HepG2 (cell line): ENCODE results near the gene GCNT2. TPM values are rescaled to one million over a fixed set of nuclear protein-coding genes. Genes with fewer than 3 reads are reported as not detected.

Experiments used
- ATAC-seq: fragments of 200-7000 bp; cut with Tn5 transposase; 3 replicates; pipeline ENCODE4 v1.9.1; 2020; ENCODE audit warnings: mild to moderate bottlenecking, moderate library complexity
- BruUV-seq: library from RNA; stranded (reverse); fragments of 400-500 nt; replicated peaks from 2 replicates; lab custom pipeline; 2021; lab: Mats Ljungman, UMichigan
- CTCF ChIA-PET: fragments of 300-600 bp; formaldehyde crosslinking; extraction: SDS; loops from one replicate; lab custom pipeline; 2021; ENCODE audit warnings: low total read pairs, inconsistent platforms, low intra/inter-chr PET ratio; lab: Yijun Ruan, JAX
- POLR2A ChIA-PET: fragments of 350-600 bp; sonication (Branson Sonifier 250); formaldehyde crosslinking; loops from one replicate; lab custom pipeline; 2020; ENCODE audit warnings: antibody characterized with exemption, inconsistent platforms; lab: Yijun Ruan, JAX
- DNase-seq: peaks from one replicate; pipeline ENCODE4 v3.0.0-alpha.2; 2015; ENCODE audit warnings: low spot score
- FAIRE-seq: peaks from 3 replicates; lab custom pipeline; 2011; peaks lifted over from hg19 to GRCh38; lab: Jason Lieb, UNC
- H2AFZ ChIP-seq: one replicate; pipeline ENCODE4 v1.6.1; 2011; ENCODE audit warnings: low read length, inconsistent platforms
- H3K27ac ChIP-seq: fragments of 300-600 bp; 3 replicates; pipeline ENCODE4 v1.8.0; 2011; ENCODE audit warnings: mixed run types, mild to moderate bottlenecking, mixed read lengths, low read length, inconsistent platforms; ENCODE audit not compliant: insufficient read depth; ENCODE audit errors: extremely low read length
- H3K27me3 ChIP-seq, 2 experiments: fragments of 200-600 bp in 1 of 2; 2 replicates in 1 of 2; 3 replicates in 1 of 2; pipeline versions ENCODE4 v1.6.0 to v1.8.0; 2011; ENCODE audit warnings: low read length in 2 of 2, mild to moderate bottlenecking in 2 of 2, moderate library complexity in 2 of 2, inconsistent platforms in 1 of 2; ENCODE audit not compliant: insufficient read depth in 2 of 2, control insufficient read depth in 1 of 2
- H3K36me3 ChIP-seq, 2 experiments: fragments of 200-600 bp in 1 of 2; replicated peaks in 1 of 2; 2 replicates in 1 of 2; 3 replicates in 1 of 2; pipeline versions ENCODE4 v1.5.1 to v1.8.0; 2011; ENCODE audit warnings: low read length in 2 of 2, inconsistent platforms in 1 of 2; ENCODE audit not compliant: insufficient read depth in 2 of 2, control insufficient read depth in 1 of 2
- H3K4me1 ChIP-seq: 2 replicates; pipeline ENCODE4 v1.5.1; 2012; ENCODE audit warnings: low read length, inconsistent platforms; ENCODE audit not compliant: insufficient read depth
- H3K4me2 ChIP-seq: 2 replicates; pipeline ENCODE4 v1.6.0; 2011; ENCODE audit warnings: low read depth, low read length, inconsistent platforms
- H3K4me3 ChIP-seq, 3 experiments: fragments of 200-600 bp in 1 of 3; sonication (generic), shearing (Covaris generic) in 1 of 3; replicated peaks in 1 of 3; 2 replicates each; pipeline ENCODE4 v1.5.1; 2011 to 2016; ENCODE audit warnings: low read length in 3 of 3, inconsistent platforms in 2 of 3, low read depth in 2 of 3, mild to moderate bottlenecking in 2 of 3, control low read depth in 1 of 3, mixed read lengths in 1 of 3; ENCODE audit not compliant: insufficient read depth in 1 of 3
- H3K79me2 ChIP-seq: one replicate; pipeline ENCODE4 v1.6.1; 2011; ENCODE audit warnings: low read length, inconsistent platforms; ENCODE audit not compliant: insufficient read depth
- H3K9ac ChIP-seq: 2 replicates; pipeline ENCODE4 v1.6.0; 2011; ENCODE audit warnings: mild to moderate bottlenecking, low read depth, low read length, inconsistent platforms; ENCODE audit not compliant: insufficient read depth
- H3K9me3 ChIP-seq: 2 replicates; pipeline ENCODE4 v1.5.1; 2012; ENCODE audit warnings: mild to moderate bottlenecking, low read length
- H4K20me1 ChIP-seq: 2 replicates; pipeline ENCODE4 v1.6.0; 2011; ENCODE audit warnings: inconsistent platforms, mild to moderate bottlenecking, low read length, moderate library complexity; ENCODE audit not compliant: insufficient read depth
- CEBPB ChIP-seq: IDR thresholded peaks from 2 replicates; pipeline ENCODE4 v1.6.1; 2011; ENCODE audit warnings: low read depth, low read length, improper control_type of control experiment, borderline replicate concordance
- DNMT1 ChIP-seq: sonication (generic); formaldehyde crosslinking; IDR thresholded peaks from 2 replicates; pipeline ENCODE4 v1.5.1; 2020; ENCODE audit warnings: mild to moderate bottlenecking, missing genetic modification reagents
- FOXC1 ChIP-seq: sonication (generic); formaldehyde crosslinking; IDR thresholded peaks from 2 replicates; pipeline ENCODE4 v1.8.0; 2022; ENCODE audit warnings: mild to moderate bottlenecking, missing genetic modification reagents, borderline replicate concordance
- FOXJ3 ChIP-seq: sonication (generic); formaldehyde crosslinking; IDR thresholded peaks from 2 replicates; pipeline ENCODE4 v1.4.0; 2020; ENCODE audit warnings: missing genetic modification reagents, mild to moderate bottlenecking, borderline replicate concordance
- GPN1 ChIP-seq: sonication (generic); formaldehyde crosslinking; IDR thresholded peaks from 2 replicates; pipeline ENCODE4 v1.5.1; 2020; ENCODE audit warnings: missing genetic modification reagents, borderline replicate concordance
- GTF2F1 ChIP-seq: fragments of 150-350 bp; IDR thresholded peaks from 2 replicates; pipeline ENCODE4 v1.6.1; 2014; ENCODE audit warnings: low read length
- KDM5B ChIP-seq: sonication (generic); formaldehyde crosslinking; IDR thresholded peaks from 2 replicates; pipeline ENCODE4 v1.4.0; 2020; ENCODE audit warnings: missing genetic modification reagents, mild to moderate bottlenecking, borderline replicate concordance
- NFE2L1 ChIP-seq: sonication (generic); formaldehyde crosslinking; IDR thresholded peaks from 2 replicates; pipeline ENCODE4 v1.4.0; 2020; ENCODE audit warnings: missing genetic modification reagents, mild to moderate bottlenecking, borderline replicate concordance
- RAD21 ChIP-seq: fragments of 450-650 bp; formaldehyde crosslinking; IDR thresholded peaks from 2 replicates; pipeline ENCODE4 v1.5.0; 2020; ENCODE audit warnings: mild to moderate bottlenecking
- RFX1 ChIP-seq: fragments of 450-650 bp; IDR thresholded peaks from 2 replicates; pipeline ENCODE4 v1.6.1; 2017
- SRF ChIP-seq: IDR thresholded peaks from 2 replicates; pipeline ENCODE4 v1.6.1; 2011; ENCODE audit warnings: mild to moderate bottlenecking, low read depth, low read length, moderate library complexity
- TBX2 ChIP-seq: sonication (generic); formaldehyde crosslinking; IDR thresholded peaks from 2 replicates; pipeline ENCODE4 v1.5.0; 2020; ENCODE audit warnings: missing genetic modification reagents, mild to moderate bottlenecking, borderline replicate concordance
- TRIM24 ChIP-seq: sonication (generic); formaldehyde crosslinking; IDR thresholded peaks from 2 replicates; pipeline ENCODE4 v1.8.0; 2022; ENCODE audit warnings: mild to moderate bottlenecking, missing genetic modification reagents
- ZC3H13 ChIP-seq: sonication (generic); formaldehyde crosslinking; IDR thresholded peaks from 2 replicates; pipeline ENCODE4 v1.8.1; 2023; ENCODE audit warnings: mild to moderate bottlenecking, missing genetic modification reagents, moderate library complexity
- ZNF138 ChIP-seq: sonication (generic); formaldehyde crosslinking; IDR thresholded peaks from 2 replicates; pipeline ENCODE4 v1.5.0; 2020; ENCODE audit warnings: mild to moderate bottlenecking, low read depth, missing genetic modification reagents
- ZNF468 ChIP-seq: sonication (generic); formaldehyde crosslinking; IDR thresholded peaks from 2 replicates; pipeline ENCODE4 v1.8.0; 2022; ENCODE audit warnings: mild to moderate bottlenecking, moderate library complexity, missing genetic modification reagents
- ZNF569 ChIP-seq: sonication (generic); formaldehyde crosslinking; IDR thresholded peaks from 2 replicates; pipeline ENCODE4 v1.5.0; 2020; ENCODE audit warnings: mild to moderate bottlenecking, missing genetic modification reagents, moderate library complexity, borderline replicate concordance
- ZNF713 ChIP-seq: sonication (generic); formaldehyde crosslinking; IDR thresholded peaks from 2 replicates; pipeline ENCODE4 v1.4.0; 2020; ENCODE audit warnings: mild to moderate bottlenecking, missing genetic modification reagents
- WGBS: methylation state at CpG from one replicate; pipeline ENCODE4 v1.1.6; 2017; ENCODE audit warnings: low lambda C conversion rate; 5-methylcytosine and 5-hydroxymethylcytosine counted together
- in situ Hi-C: cut with HindIII; loops from 2 replicates; pipeline ENCODE4 v1.10.0; 2017; ENCODE audit warnings: low pct_unique_long_range_greater_than_20kb; ENCODE audit not compliant: extremely low pct_ligation_motif_present
- intact Hi-C: fragments of 100-400 bp; cut with micrococcal nuclease; formaldehyde crosslinking; loops from one replicate; pipeline ENCODE4 v1.10.0; 2022; ENCODE audit not compliant: unreplicated experiment
- polyA plus RNA-seq, 8 experiments: library from polyadenylated mRNA; depleted of rRNA in 3 of 8; stranded (reverse) in 7 of 8; unstranded in 1 of 8; fragments of >200 nt; fragmentation: Illumina TruSeq in 4 of 8; extraction: Trizol in 4 of 8; gene quantifications; 2 replicates each; pipeline versions ENCODE4 v1.2.1 to v1.2.3, GENCODE V29; 2011 to 2016; ENCODE audit warnings: low read depth in 4 of 8, missing spikeins in 1 of 8, mixed read lengths in 1 of 8; ENCODE audit not compliant: insufficient read depth in 1 of 8
- total RNA-seq, 5 experiments: library from RNA; depleted of rRNA; stranded (reverse); fragments of >200 nt; fragmentation: Illumina TruSeq; extraction: Trizol; gene quantifications; 2 replicates each; pipeline ENCODE4 v1.2.3, GENCODE V29; 2016; ENCODE audit warnings: low read depth in 1 of 5
- TF ChIP-seq, protein P1 (sequence below): sonication (generic); formaldehyde crosslinking; IDR thresholded peaks from 2 replicates; pipeline ENCODE4 v1.4.0; 2020; ENCODE audit warnings: missing genetic modification reagents, borderline replicate concordance

Gene GCNT2
- total and polyA plus RNA-seq, 2 of the 13 experiments (the other 11 are each of a cell fraction or from before 2014, with no cell fraction given): 11.8 to 31.9 TPM

DNA sequence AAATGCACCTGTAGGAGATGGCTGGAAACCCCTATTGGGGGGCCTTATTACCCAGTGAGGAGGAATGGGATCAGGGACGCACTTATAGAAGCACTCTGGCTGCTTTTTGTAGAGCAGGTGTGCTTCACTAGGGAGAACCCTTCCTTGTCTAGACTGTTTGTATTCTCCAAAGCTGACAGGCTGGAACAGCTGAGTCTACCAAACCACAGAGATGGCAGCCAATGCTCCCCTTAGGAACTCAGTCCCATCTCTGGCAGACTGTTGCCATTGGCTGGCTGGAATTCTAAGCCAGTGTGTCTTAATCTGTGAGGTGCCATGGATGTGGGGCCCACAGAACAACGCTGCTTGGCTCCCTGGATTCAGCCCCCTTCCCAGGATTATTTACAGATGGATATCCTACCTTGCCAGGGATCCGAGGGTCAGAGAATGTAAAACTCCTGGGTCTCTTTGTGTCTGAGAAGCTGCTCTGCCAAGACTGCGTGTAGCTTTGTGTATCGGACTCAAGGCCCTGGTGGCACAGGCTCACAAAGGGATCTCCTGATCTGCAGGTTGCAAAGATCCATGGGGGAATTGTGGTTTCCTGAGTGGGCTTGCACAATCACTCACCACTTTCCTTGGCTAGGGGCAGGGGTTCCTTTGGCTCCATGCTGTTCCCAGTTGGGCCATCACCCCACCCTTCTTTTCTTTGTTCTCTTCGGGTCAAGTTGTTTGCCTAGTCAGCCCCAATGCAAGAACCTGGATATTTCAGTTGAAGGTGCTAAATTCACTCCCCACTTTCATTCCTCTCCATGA is 147.2 kb downstream of the GCNT2 start:
- H3K9me3 ChIP-seq: no peaks in the 10 kb centered on the region
- H3K9ac ChIP-seq: no peak overlapping the region
- no peaks in the 10 kb centered on the region for H3K36me3 ChIP-seq
- DNase-seq (no peak), ATAC-seq (no peak), FAIRE-seq (no peak)
- no peak overlapping the region for H3K27ac ChIP-seq
- ChIA-PET POLR2A (no interaction called here), CTCF (no interaction called here)
- H3K79me2 ChIP-seq: no peaks in the 10 kb centered on the region
- H4K20me1 ChIP-seq: no peaks in the 10 kb centered on the region
- peaks cover 0 to 15% of the 10 kb centered on the region in 2 experiments; a peak in 3 of 5 replicates for H3K27me3 ChIP-seq
- H3K4me3 ChIP-seq: no peak overlapping the region
- no peak overlapping the region for H2AFZ ChIP-seq
- no peaks in the 10 kb centered on the region for H3K4me1 ChIP-seq
- 25% methylated on average over 6 of the region's 6 CpGs for WGBS
- intact Hi-C loops (no loop called here), in situ Hi-C loops (no loop called here)
- TF ChIP-seq CEBPB: 0 out of 2 replicates have a peak, but pooled peaks have one; percentile 9
- TF ChIP-seq GTF2F1: no peak
- TF ChIP-seq ZNF569 (CRISPR knock-in tag): no peak
- no peak for TF ChIP-seq NFE2L1 (CRISPR knock-in tag)
- TF ChIP-seq FOXC1: no peak
- TF ChIP-seq ZNF138: no peak
- H3K4me2 ChIP-seq: no peak overlapping the region
- no TSS peak for BruUV-seq

DNA sequence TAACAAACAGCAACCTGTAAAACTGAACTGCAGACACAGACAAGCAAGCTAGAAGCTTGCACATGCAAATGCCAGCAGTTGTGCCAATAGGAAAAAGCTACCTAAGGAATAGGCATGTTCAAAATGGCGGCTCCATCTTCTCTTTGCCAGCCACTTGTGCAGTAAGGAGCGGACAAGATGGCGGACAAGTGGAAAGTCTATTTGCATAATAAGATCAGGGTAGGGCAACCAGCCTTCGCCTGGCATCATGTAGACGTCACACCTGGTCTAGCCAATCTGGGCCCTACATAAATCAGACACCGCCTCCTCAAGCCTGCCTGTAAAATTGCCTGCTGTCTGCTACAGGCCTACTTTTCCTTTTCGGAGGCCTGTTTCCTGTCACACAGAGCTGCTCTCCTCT is 155.3 kb downstream of the GCNT2 start:
- POLR2A ChIA-PET: no interaction called here
- H3K9ac ChIP-seq: no peak overlapping the region
- no peaks in the 10 kb centered on the region for H3K4me1 ChIP-seq
- no peak overlapping the region for H2AFZ ChIP-seq
- no peaks in the 10 kb centered on the region for H3K79me2 ChIP-seq
- DNase-seq (no peak), ATAC-seq (no peak), FAIRE-seq (no peak)
- H3K27ac ChIP-seq: no peak overlapping the region
- no peak overlapping the region for H3K4me3 ChIP-seq
- H3K27me3 ChIP-seq: no peaks in the 10 kb centered on the region; a peak in 1 of 5 replicates
- no peaks in the 10 kb centered on the region for H4K20me1 ChIP-seq
- no peaks in the 10 kb centered on the region for H3K9me3 ChIP-seq
- in situ Hi-C loops (no loop called here), intact Hi-C loops (no loop called here)
- 73% methylated on average over 7 of the region's 7 CpGs for WGBS
- no peaks in the 10 kb centered on the region for H3K36me3 ChIP-seq
- BruUV-seq: no TSS peak
- CTCF ChIA-PET: no interaction called here
- no peak overlapping the region for H3K4me2 ChIP-seq
- TF ChIP-seq GPN1 (CRISPR knock-in tag) (no peak), RAD21 (CRISPR knock-in tag) (no peak), TRIM24 (no peak), SRF (no peak), KDM5B (CRISPR knock-in tag) (no peak), ZNF713 (no peak), TBX2 (CRISPR knock-in tag) (no peak), ZC3H13 (CRISPR knock-in tag) (no peak), DNMT1 (CRISPR knock-in tag) (no peak), ZNF468 (CRISPR knock-in tag) (no peak), RFX1 (no peak), FOXJ3 (no peak)
- TF ChIP-seq, protein P1, sequence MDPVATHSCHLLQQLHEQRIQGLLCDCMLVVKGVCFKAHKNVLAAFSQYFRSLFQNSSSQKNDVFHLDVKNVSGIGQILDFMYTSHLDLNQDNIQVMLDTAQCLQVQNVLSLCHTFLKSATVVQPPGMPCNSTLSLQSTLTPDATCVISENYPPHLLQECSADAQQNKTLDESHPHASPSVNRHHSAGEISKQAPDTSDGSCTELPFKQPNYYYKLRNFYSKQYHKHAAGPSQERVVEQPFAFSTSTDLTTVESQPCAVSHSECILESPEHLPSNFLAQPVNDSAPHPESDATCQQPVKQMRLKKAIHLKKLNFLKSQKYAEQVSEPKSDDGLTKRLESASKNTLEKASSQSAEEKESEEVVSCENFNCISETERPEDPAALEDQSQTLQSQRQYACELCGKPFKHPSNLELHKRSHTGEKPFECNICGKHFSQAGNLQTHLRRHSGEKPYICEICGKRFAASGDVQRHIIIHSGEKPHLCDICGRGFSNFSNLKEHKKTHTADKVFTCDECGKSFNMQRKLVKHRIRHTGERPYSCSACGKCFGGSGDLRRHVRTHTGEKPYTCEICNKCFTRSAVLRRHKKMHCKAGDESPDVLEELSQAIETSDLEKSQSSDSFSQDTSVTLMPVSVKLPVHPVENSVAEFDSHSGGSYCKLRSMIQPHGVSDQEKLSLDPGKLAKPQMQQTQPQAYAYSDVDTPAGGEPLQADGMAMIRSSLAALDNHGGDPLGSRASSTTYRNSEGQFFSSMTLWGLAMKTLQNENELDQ (CRISPR knock-in tag): no peak
